ENCODE results near the gene ATRNL1.

- TF ChIP-seq CTCF (IDR thresholded peaks at IDR 0.05; ENCODE audit: poor library complexity, severe bottlenecking): no peak
- TF ChIP-seq POLR2AphosphoS5 (IDR thresholded peaks at IDR 0.05): no peak
- TF ChIP-seq TAF1 (IDR thresholded peaks at IDR 0.05; ENCODE audit: low read depth): no peak
- TF ChIP-seq EP300 (conservative IDR thresholded peaks at IDR 0.05; ENCODE audit: poor library complexity, severe bottlenecking): no peak
- no peak for TF ChIP-seq MXI1 (conservative IDR thresholded peaks at IDR 0.05; ENCODE audit: poor library complexity, severe bottlenecking)
- TF ChIP-seq EZH2 (IDR thresholded peaks at IDR 0.05; ENCODE audit: borderline replicate concordance, insufficient read depth, low read length, poor library complexity, severe bottlenecking): no peak
- no peak for TF ChIP-seq SMC3 (conservative IDR thresholded peaks at IDR 0.05; ENCODE audit: poor library complexity)
- TF ChIP-seq RAD21 (conservative IDR thresholded peaks at IDR 0.05): no peak
These were observed 309.5 kb downstream of the ATRNL1 start for GRCh38 chr10:115402699-115403098.
